GM12891 (cell line): ENCODE data around the gene EXT2.

Source experiments
- POLR2A ChIP-seq: IDR thresholded peaks from 2 replicates; pipeline ENCODE4 v1.6.1; 2011; ENCODE audit warnings: low read depth, low read length, control low read depth
- POLR2AphosphoS5 ChIP-seq: IDR thresholded peaks from 2 replicates; pipeline ENCODE4 v1.6.1; 2011; ENCODE audit warnings: low read depth, low read length, control low read depth
- SPI1 ChIP-seq: IDR thresholded peaks from 2 replicates; pipeline ENCODE4 v1.6.1; 2011; ENCODE audit warnings: low read depth, low read length, control low read depth
- TAF1 ChIP-seq: IDR thresholded peaks from 2 replicates; pipeline ENCODE4 v1.6.1; 2011; ENCODE audit warnings: low read depth, low read length, control low read depth

- no peak for TF ChIP-seq POLR2A
- TF ChIP-seq SPI1: no peak
- no peak for TF ChIP-seq POLR2AphosphoS5
- TF ChIP-seq TAF1: no peak
These were observed 166.5 kb downstream of the EXT2 start for GRCh38 chr11:44261800-44262591.
